Esophagus muscularis mucosa (tissue), 4 donors: Measurements from ENCODE around the gene STT3B. TPM values are rescaled to one million over a fixed set of nuclear protein-coding genes. Genes with fewer than 3 reads are reported as not detected.

Experiments used
- DNase-seq: peaks from one replicate; pipeline ENCODE4 v3.0.0-alpha.2; 2017; ENCODE audit errors: extremely low spot score
- H3K27ac ChIP-seq, 4 donors: fragments of 200-600 bp; sonication (generic); replicated peaks in 1 of 4; 1 replicate in 3 of 4; 2 replicates in 1 of 4; pipeline ENCODE4 v1.5.1; 2016 to 2019; ENCODE audit warnings: mild to moderate bottlenecking in 1 of 4
- H3K27me3 ChIP-seq, 4 donors: fragments of 200-600 bp; sonication (generic); one replicate each; pipeline versions ENCODE4 v1.5.1 to v1.6.0; 2016 to 2019
- H3K36me3 ChIP-seq, 4 donors: fragments of 200-600 bp; sonication (generic); one replicate each; pipeline ENCODE4 v1.5.1; 2016 to 2019
- H3K4me1 ChIP-seq, 4 donors: fragments of 200-600 bp; sonication (generic); one replicate each; pipeline ENCODE4 v1.5.1; 2016 to 2019
- H3K4me3 ChIP-seq, 4 donors: fragments of 200-600 bp; sonication (generic); 1 replicate in 2 of 4; 2 replicates in 2 of 4; pipeline ENCODE4 v1.5.1; 2016 to 2019; ENCODE audit warnings: mild to moderate bottlenecking in 4 of 4, moderate library complexity in 1 of 4
- H3K9me3 ChIP-seq, 4 donors: fragments of 200-600 bp; sonication (generic); 1 replicate in 3 of 4; 2 replicates in 1 of 4; pipeline ENCODE4 v1.5.1; 2016 to 2019
- CTCF ChIP-seq, 3 experiments: fragments of 200-600 bp in 2 of 3; fragments of 450-650 bp in 1 of 3; sonication (generic) in 2 of 3; IDR thresholded peaks; one replicate each; pipeline ENCODE4 v1.5.1; 2017 to 2019; ENCODE audit warnings: antibody characterized with exemption in 3 of 3, mild to moderate bottlenecking in 2 of 3, moderate library complexity in 1 of 3
- EP300 ChIP-seq: sonication (generic); formaldehyde crosslinking; IDR thresholded peaks from one replicate; pipeline ENCODE4 v1.6.1; 2017; ENCODE audit warnings: antibody characterized with exemption
- POLR2A ChIP-seq: fragments of 450-650 bp; IDR thresholded peaks from one replicate; pipeline ENCODE4 v1.6.1; 2017; ENCODE audit warnings: antibody characterized with exemption, moderate library complexity, mild to moderate bottlenecking, low read depth
- POLR2AphosphoS5 ChIP-seq, 2 donors: sonication (generic); formaldehyde crosslinking; IDR thresholded peaks; one replicate each; pipeline ENCODE4 v1.6.1; 2017; ENCODE audit warnings: antibody characterized with exemption in 2 of 2
- WGBS: methylation state at CpG from one replicate; pipeline ENCODE4 v1.1.5; 2018; 5-methylcytosine and 5-hydroxymethylcytosine counted together
- intact Hi-C: fragments of 100-400 bp; cut with DNase I; formaldehyde crosslinking; loops from one replicate; pipeline ENCODE4 v1.15.1; 2023
- total RNA-seq, 4 donors: library from RNA; depleted of rRNA; stranded (reverse); fragments of >200 nt; gene quantifications; one replicate each; pipeline versions ENCODE4 v1.1.0 to v1.2.1, GENCODE V29; 2016

STT3B gene
- total RNA-seq, 4 donors from 2014 or later, result 58.8 to 74.3 (median 69.3) TPM

- Histone ChIP-seq H3K27me3 (no peaks in the 10 kb centered on the region), H3K36me3 (peaks cover 3 to 31% (median 16%) of the 10 kb centered on the region in 4 donors), H3K4me3 (no peak overlapping the region), H3K4me1 (peaks cover 0 to 9% (median 3%) of the 10 kb centered on the region in 4 donors), H3K27ac (no peak overlapping the region), H3K9me3 (no peaks in the 10 kb centered on the region)
- no peak for TF ChIP-seq POLR2AphosphoS5 (IDR thresholded peaks at IDR 0.05)
- intact Hi-C loops, result no loop called here
- no peak for DNase-seq
- WGBS, result 94% methylated on average over 2 of the region's 2 CpGs
Observed at GRCh38 chr3:31616711-31617110, 84.0 kb downstream of the STT3B start.

GRCh38 chr3:31620656-31621055 lies 87.9 kb downstream of the STT3B start:
- Histone ChIP-seq H3K4me1 (peaks cover 0 to 6% (median 0%) of the 10 kb centered on the region in 4 donors), H3K36me3 (peaks cover 9 to 53% (median 30%) of the 10 kb centered on the region in 4 donors), H3K9me3 (no peaks in the 10 kb centered on the region), H3K4me3 (no peak overlapping the region), H3K27ac (no peak overlapping the region), H3K27me3 (no peaks in the 10 kb centered on the region)
- intact Hi-C loops, result no loop called here
- TF ChIP-seq CTCF (IDR thresholded peaks at IDR 0.05) (no peak), EP300 (no peak), POLR2A (no peak), POLR2AphosphoS5 (IDR thresholded peaks at IDR 0.05) (no peak)
- WGBS, result 94% methylated on average over 1 of the region's 1 CpG
- no peak for DNase-seq

GRCh38 chr3:31621314-31621713 lies 88.6 kb downstream of the STT3B start:
- Histone ChIP-seq H3K27ac (no peak overlapping the region), H3K36me3 (peaks cover 9 to 58% (median 37%) of the 10 kb centered on the region in 4 donors), H3K27me3 (no peaks in the 10 kb centered on the region), H3K9me3 (no peaks in the 10 kb centered on the region), H3K4me3 (no peak overlapping the region), H3K4me1 (peaks cover 0 to 3% (median 0%) of the 10 kb centered on the region in 4 donors)
- no peak for TF ChIP-seq CTCF (IDR thresholded peaks at IDR 0.05)
- no peak for TF ChIP-seq POLR2AphosphoS5 (IDR thresholded peaks at IDR 0.05)
- TF ChIP-seq POLR2A, result no peak
- TF ChIP-seq EP300, result no peak
- 78% methylated on average over 3 of the region's 3 CpGs for WGBS
- no peak for DNase-seq
- intact Hi-C loops, result no loop called here

- H3K9me3 ChIP-seq, result no peaks in the 10 kb centered on the region
- 93% methylated on average over 4 of the region's 4 CpGs for WGBS
- TF ChIP-seq POLR2AphosphoS5 (IDR thresholded peaks at IDR 0.05) (no peak), CTCF (IDR thresholded peaks at IDR 0.05) (no peak), EP300 (no peak), POLR2A (no peak)
- H3K27ac ChIP-seq, result no peak overlapping the region
- H3K36me3 ChIP-seq, result peaks cover 9 to 70% (median 42%) of the 10 kb centered on the region in 4 donors
- no peaks in the 10 kb centered on the region for H3K27me3 ChIP-seq
- intact Hi-C loops, result no loop called here
- no peaks in the 10 kb centered on the region for H3K4me1 ChIP-seq
- no peak overlapping the region for H3K4me3 ChIP-seq
- no peak for DNase-seq
Observed at GRCh38 chr3:31622636-31623288, 90.0 kb downstream of the STT3B start.

- H3K27me3 ChIP-seq, result no peaks in the 10 kb centered on the region
- no peak for DNase-seq
- 92% methylated on average over 6 of the region's 6 CpGs for WGBS
- no peaks in the 10 kb centered on the region for H3K4me1 ChIP-seq
- H3K36me3 ChIP-seq, result peaks cover 9 to 66% (median 40%) of the 10 kb centered on the region in 4 donors
- H3K4me3 ChIP-seq, result no peak overlapping the region
- no peaks in the 10 kb centered on the region for H3K9me3 ChIP-seq
- intact Hi-C loops, result no loop called here
- no peak for TF ChIP-seq POLR2A
- TF ChIP-seq CTCF (IDR thresholded peaks at IDR 0.05), result no peak
- no peak for TF ChIP-seq POLR2AphosphoS5 (IDR thresholded peaks at IDR 0.05)
- no peak for TF ChIP-seq EP300
- no peak overlapping the region for H3K27ac ChIP-seq
Observed at GRCh38 chr3:31624083-31624709, 91.5 kb downstream of the STT3B start.
